GM19397 (cell line): Measurements from ENCODE around the gene DYNLRB1.

Experiments used
- ATAC-seq: cut with Tn5 transposase; IDR thresholded peaks from one replicate; pipeline ENCODE4 v1.9.1; 2021; ENCODE audit warnings: mild to moderate bottlenecking, moderate library complexity; ENCODE audit not compliant: unreplicated experiment

Gene DYNLRB1

DNA sequence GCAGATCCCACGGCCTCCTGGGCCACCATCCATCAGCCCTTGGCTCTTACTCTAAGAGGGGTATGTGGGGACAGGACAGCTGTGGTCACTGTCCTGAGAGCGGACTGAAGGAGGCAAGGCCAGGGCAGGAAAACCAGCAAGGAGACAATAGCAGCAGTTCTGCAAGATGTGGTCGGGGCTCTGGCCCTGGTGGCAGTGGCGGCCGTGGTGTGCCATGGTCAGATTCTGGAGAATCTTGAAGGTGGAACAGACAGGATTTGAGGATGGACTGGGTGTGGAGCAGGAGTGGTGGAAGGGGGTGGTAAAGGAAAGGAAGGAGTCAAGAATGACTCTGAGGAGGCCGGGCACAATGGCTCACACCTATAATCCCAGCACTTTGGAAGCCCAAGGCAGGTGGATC lies 36.3 kb downstream of the DYNLRB1 start:
- ATAC-seq = no peak

DNA sequence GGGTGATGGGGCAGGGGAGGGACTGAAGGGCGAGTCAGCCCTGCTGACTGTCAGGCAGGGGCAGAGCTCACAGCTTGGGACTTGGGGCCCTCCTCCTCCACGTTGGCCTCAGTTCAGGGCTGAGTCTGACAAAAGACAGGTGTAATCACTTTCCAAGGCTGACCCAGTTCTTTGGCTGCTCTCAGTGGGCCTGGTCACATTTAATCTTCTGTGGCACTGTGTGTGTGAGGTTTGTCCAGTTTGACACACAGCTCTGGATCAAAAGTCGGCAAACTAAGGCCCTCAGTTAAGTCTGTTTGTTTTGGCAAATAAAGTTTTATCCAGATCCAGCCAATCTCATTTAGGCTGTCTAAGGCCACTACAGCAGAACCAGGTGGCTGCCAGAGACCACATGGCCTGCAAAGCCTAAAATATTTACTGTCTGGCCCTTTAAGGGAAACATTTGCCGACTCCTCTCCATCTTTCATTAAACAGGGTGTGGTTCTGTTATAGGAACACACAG lies 37.2 kb downstream of the DYNLRB1 start:
- no peak for ATAC-seq

DNA sequence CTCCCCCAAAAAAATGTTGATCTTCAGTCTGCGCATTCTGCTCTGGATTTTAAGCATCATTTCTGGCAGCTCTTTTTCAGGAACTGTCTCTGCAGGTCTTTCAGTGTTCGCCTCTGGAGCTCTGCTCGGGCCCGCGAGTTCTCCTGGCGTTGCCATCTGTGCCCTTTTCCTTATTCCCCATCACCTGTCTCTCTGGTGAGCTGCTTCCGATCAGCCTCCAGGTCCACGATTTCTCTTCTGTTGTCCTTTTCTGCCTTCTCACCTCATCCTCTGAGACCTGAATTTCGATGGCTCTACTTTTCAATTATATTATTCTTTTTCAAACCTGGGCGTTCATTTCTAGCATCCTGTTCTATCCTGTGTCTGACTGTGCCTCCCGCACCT lies 41.7 kb downstream of the DYNLRB1 start:
- ATAC-seq = no peak

DNA sequence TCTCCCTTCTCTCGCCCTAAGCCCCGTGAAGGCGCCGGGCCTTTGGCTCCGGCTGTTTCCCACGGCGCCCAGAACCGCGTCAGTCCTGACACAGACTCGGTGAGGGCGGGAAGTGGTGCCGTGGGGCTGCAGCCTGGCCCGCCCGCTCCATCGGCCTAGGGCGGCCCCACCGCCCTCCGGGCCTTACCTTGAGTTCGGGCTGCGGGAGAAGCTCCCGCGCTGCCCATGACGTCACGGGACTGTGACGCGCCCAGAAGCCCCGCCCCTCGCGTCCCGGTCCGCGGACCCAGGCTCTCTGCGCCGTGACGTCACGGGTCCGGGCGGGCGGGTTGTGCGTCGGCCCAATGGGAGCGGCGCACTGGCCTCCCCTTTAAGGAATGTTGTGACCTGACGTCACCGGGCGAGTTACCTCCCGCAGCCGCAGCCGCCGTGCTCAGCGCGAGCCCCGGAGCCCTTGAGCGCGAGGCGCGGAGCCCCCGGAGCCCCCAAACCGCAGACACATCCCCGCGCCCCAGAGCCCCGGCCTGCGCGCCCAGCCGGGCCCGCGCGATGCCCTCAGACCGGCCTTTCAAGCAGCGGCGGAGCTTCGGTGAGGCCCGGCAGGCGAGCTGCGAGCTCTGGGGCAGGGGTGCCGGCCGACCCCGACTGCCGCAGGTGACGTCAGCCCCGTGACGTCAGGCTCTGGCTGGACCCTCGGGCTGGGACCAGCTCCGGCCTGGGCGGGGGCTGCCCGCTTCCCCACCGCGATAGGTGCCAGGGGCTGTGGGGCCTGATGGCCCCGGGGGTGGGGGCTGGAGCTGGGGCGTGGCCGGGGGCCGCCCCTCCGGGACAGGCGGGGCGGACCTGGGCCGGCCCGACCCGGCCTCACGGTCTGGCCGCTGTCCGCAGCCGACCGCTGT lies 42.3 kb downstream of the DYNLRB1 start, which contains the start of gene MAP1LC3A:
TSS of gene MAP1LC3A (plus strand) at position 399 of the 899 bp plus-strand sequence. CDS start at position 550, 151 bp downstream.
- ATAC-seq = peak; percentile 55

DNA sequence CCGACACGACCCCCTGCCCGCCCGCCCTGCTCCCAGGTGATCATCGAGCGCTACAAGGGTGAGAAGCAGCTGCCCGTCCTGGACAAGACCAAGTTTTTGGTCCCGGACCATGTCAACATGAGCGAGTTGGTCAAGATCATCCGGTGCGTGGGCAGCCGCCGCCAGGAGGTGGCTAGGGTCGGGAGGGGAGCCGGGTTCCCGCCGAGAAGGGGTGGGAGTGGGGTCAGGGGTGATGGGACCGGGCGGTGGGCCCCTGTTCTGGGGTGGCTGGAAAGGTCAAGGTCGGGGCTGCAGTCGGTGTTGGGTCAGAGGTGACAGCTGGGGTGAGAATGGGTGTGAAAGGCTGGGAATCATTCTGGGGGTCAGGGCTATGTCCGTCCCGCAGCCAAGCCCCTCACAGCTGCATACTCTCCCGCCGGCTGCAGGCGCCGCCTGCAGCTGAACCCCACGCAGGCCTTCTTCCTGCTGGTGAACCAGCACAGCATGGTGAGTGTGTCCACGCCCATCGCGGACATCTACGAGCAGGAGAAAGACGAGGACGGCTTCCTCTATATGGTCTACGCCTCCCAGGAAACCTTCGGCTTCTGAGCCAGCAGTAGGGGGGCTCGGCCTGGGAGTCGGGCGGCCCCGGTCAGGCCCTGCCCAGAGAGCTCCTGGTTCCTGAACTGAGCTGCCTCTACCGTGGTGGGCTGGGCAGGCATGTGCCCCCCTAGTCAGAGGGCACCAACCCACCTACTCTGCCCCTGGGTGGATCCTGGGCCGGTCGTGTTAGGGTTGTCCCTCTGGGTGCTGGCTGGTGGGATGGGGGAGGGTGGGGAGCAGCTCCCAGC lies 43.3 kb downstream of the DYNLRB1 start:
- ATAC-seq = no peak

DNA sequence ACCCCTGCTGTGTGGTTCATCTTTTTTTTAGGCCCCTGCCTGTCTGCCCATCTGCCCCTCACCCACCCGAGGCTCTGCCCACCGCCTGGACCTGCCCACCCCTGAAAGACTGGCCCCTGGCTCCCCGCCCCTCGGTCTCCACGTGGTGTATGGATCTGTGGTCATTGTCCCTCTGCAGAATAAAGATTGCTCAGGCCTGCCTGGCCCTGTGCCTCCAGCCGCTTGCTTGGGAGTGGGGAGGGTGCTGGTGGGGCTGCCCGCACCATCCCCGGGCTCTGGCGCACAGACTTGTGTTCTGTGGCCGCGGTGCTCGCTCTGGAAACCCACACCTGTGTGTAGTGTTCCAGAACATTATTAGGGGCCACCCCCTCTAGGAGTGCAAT lies 43.9 kb downstream of the DYNLRB1 start:
- no peak for ATAC-seq

DNA sequence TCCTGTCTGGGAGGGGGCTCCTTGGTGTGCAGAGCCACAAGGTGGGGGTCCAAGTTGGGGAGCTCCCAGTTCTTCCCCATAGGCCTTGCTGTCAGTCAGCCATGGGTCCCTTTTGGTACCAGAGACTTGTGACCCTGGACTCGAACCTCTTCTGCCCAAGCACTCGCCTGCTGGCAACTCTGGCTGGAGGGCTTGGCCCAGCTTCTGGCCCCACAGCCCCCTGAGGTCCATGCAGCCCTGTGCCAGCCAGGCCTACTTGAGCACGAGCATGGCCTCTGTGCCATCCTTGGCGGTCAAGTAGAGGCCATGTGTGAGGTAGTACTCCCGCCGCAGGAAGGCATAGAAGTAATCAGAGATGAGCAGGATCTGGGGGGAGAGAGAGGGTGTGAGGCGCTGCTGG lies 44.4 kb downstream of the DYNLRB1 start:
- no peak for ATAC-seq

DNA sequence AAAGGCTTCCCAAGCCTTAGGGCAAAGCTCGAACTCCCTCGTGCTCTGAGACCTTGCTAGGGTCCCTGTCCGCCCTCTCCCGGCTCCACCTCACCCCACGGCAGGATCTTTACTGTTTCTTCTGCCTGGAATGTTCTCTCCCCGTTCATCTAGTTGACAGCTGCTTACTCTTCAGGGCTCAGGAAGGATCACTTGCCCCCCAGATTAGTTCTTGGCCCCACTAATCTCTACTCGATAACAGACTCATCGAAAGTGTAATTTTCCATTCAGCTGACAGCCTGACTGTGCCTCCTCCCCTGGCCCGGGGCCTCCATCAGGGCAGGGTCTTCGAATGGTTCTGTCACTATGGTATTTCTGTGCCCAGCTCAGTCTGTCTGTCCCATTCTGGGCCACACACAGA lies 45.4 kb downstream of the DYNLRB1 start:
- ATAC-seq = no peak

DNA sequence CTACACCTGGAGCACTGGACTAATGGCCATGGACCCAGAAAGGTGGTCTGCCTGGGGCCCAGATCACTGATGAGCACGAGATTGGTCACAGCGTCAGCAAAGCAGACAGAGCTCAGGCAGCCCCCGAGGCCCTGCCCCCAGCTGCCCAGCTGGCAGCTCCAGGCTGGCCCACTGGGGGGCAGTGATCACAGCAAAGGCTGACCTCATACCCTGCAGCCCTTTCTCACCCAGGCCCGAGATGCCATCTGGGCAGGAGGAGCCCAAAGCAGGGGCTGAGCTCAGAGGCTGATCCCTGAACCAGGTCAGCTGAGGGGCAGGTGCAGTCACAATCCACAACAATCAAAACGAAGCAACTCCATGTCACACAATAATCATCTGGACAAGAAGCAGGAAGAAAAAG lies 46.4 kb downstream of the DYNLRB1 start:
- ATAC-seq = no peak

DNA sequence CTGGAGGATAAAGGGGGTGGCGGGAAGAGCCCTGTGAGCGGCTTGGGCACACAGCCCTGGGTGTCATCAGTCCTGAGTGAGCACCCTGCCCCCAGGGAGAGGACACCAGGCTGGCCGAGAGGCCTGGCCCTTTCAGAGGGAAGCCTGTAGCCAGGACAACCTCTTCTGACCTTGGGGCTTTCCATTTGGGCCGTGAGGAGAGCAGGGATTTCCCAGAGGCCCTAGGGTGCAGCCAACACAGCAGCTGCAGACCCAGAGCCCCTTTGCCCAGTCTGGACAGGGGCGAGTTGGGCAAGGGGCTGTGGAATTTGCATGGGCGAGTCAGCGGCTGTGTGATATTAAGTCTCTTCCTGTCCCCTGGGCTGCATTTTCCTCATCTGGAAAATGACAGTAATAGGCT lies 48.6 kb downstream of the DYNLRB1 start:
- no peak for ATAC-seq

DNA sequence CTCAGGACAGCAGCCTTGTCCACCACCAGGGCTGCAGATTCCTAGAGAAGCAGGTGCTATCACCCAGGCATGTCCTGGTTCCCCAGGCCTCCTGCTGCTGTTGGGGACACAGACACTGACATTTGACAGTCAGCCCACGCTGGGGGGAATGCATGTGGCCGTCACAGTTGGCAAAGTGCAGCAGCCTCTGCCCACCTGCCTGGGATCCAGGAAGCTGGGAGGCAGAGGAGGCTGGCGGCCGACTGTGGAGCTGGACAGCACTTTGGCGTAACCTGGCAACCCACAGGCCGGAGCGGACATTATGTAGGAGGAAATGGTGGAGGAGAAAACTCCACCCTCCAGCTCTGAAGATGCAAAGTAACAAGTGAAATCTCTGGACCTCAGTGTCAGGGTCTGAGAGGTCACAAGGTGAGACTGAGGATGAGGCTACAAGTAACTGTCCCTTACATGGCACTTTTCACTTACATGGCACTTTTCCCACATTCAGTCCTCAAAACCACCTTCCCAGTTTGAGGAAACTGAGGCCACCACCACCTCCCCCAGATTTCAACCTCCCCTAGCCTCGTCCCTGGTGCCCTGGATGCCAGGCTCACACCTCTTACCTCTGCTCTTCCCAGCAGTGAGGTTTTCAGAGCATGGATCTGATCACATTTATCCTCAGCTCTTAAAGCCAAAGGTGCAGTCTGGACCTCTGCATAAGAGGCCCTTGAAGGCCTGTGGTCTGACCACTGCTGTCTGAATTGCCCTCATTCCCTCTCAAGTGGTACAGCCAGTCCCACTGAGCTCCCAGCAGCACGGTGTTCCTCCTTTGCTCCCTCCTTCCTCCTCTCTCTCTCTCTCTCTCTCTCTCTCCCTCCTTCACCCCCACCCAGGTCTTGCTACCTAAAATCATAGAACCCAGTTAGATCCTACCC lies 51.0 kb downstream of the DYNLRB1 start:
- no peak for ATAC-seq

DNA sequence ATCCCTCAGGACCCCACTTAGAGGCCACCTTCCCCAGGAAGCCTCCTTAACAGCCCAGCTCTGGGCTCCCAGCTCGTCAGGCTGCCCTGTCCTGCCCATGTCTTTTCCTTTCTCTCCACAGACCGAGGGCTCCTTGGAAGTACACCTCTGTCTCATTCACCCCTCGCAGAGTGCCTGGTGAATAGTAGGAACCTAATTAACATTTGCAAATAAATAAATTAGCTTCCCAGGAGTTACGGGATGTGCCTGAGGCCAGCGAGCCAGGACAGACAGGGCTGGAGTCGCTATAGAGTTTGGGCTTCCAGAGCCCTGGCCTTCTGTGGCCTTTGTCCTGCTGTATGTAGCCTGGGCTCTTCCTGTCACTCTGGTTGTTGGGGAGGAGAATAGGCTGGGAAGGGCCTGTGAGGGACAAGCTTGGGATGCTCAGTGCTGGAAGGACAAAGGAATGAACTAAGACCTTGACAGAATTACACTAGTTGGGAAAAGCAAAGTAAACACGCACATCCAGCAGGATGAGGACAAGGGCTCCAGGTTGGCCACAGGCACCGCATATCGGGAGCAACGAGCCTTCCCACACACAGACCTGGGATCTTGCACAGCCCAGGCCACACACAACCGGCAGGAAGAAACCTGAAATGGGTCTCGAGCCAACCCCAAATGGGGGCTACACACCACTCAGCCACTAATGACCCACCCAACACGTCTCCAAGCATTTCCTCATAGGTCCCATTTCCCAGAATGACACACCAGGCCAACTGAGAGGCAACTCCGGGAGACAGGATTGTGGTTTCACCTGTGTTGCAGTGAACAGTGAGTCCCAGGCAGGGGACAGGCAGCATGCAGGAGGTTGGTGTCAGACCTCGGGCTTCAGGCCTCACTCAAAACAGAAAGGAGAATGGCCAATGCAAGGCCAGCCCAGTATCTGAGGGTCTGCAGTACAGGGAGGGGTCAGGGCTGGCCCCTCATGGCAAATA lies 52.0 kb downstream of the DYNLRB1 start:
- no peak for ATAC-seq

DNA sequence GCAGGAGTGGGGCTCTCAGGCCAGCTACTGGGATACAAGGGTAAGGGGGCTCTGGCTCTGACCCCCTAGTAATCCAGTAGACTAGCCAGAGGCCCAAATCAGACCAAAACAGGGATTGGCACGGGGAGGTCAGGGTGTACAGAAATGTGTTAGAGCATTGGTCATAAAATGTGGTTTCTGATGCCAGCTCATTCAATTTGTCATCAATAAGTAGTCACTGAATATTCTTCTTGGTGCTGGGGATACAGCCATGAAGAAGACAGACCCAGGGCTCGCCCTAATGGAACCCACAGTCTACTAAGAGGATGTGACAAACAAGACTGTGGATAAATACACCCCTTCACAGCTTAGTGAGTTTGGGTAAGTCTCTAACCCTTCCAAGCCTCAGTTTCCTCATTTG lies 53.4 kb downstream of the DYNLRB1 start:
- no peak for ATAC-seq

DNA sequence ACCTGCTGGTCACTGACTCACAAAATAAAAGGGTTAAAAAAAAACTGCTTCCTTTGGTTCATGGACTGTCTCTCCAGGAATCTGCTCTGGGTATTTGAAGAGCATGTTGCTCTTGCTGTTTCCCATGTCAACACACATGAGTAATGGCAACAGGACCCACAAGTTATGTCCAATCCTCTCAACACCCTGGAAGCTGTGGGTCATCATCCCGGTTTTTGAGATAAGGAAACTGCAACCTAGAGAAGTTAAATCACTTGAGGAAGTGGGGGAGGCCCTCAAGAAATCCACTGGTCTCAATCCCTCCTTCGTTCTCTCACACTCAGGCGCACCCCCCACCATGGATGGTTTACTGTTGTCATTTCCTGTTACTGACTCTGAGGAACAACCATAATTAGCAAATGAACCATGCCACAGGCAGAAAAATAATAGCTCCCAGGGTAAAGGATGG lies 54.7 kb downstream of the DYNLRB1 start:
- ATAC-seq = no peak

DNA sequence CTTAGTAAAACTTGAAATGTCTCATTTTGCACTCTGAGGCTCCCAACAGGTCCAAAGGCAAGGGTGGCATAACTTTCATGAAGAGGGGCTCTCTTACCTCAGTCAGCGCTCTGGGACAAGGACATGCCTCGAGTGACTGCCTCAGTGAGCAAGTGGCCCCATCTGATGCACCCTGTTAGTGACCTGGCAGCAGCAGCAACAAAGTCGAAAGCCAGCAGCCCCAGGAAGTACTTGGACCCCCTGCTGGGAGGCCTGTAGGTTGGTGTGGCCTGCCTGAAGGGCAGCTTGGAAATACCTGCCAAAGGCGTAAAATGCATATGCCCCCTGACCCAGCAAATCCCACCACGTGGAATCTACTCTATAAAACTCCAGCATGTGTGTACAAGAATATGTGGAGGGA lies 55.5 kb downstream of the DYNLRB1 start:
- no peak for ATAC-seq

DNA sequence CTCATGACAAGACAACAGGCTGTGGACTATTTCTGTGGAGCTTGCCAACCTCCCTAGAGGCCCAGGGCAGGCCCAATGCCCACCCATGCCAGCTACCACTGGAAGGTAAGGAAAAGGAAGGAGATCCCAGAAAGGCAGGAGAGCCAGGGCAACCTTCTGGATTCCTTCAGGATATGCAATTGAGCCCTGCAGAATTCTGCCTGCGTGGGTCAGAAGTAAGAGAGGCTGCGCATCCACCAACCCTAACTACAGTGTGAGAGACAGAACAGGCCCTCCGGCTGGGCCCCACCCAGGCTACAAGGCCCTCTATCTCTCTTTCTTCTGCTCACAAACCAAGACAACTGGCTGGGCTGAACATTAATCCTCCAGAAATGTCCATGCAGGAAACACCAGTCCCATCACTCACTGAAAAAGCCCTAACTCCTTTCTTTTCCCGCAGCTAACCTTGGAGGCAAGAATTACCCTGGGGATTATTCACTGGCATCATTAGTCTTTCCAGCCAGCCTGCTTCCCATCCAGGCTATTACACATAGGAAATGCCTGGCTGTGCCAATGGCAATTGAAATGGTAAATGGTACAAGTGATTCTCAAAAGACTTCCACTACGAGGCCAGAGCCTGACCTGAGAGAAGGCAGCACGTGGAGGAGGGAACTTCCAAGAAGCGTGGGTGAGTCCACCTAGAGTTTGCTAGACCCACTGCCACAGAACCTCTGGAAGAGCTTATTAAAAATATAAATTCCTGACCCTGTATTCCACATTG lies 57.5 kb downstream of the DYNLRB1 start:
- ATAC-seq = no peak

DNA sequence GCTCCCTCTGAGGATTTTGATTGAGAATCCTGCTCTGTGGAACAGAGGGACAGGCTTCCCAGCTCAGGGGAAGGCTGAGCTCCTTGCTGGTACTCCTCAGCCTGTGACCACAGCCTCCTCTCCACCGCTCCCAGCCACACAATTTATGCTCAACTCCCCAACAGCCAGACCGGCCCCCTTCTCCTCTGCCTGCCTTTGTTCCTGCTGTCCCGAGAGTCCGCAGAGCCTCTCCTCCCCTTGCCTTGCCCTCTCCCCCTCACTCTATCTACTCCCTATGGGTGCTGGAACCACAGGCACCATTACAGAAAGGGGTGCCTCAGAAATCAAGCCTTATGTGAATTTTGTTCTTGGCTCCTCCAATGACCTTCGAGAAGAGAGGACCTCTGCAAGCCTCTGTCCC lies 58.2 kb downstream of the DYNLRB1 start:
- no peak for ATAC-seq

DNA sequence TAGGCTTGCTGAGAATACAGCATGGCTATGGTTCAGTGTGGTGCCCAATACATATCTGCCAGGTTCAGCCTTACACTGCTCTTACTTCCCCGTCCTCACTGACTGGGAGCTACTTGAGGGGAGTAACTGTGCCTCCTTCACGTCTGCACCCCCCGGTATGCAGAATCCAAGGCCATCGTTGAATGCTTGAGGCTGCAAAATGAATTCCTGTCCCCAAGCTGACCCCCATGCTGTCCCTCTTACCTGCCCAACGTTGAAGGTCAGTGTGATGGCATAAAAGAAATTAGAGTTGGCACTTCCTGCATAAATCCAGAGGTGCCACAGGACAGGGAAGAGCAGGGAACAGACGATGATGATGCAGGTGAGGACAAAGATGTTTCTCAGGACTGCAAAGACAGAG lies 58.6 kb downstream of the DYNLRB1 start:
- no peak for ATAC-seq

DNA sequence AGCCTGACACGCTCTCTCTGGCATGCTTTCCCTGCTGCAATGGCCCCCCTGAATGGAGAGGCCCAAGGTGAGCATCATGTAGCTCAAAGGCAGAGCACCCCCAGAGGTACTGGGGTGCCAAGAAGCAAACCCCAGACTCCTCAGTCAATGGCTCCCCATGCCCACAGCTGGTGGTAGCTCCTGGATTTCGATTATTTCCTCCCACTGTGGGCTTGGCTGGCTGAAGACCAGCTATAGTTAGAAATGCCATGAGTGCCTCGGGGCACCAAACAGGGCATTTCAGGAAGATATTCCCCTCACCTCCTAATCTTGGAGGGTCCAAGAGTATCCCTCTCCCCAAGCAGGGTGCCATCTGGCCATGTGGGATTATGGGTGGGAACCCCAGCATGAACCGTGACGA lies 59.0 kb downstream of the DYNLRB1 start:
- ATAC-seq = no peak
